Spinal cord (tissue), 10 donors: Measurements from ENCODE around the gene CDH2. TPM values are rescaled to one million over a fixed set of nuclear protein-coding genes. Genes with fewer than 3 reads are reported as not detected.

ENCODE experiments used
- DNase-seq, 6 donors: peaks; one replicate each; pipeline versions ENCODE4 v3.0.0 to v3.0.0-alpha.2; 2013 to 2015; ENCODE audit warnings: low spot score in 6 of 6, low read depth in 4 of 6
- H3K27ac ChIP-seq: one replicate; pipeline ENCODE4 v1.5.1; 2013; ENCODE audit warnings: low read depth, low read length, control low read depth
- H3K27me3 ChIP-seq: one replicate; pipeline ENCODE4 v1.6.1; 2013; ENCODE audit warnings: low read length; ENCODE audit not compliant: control insufficient read depth, insufficient read depth
- H3K36me3 ChIP-seq: one replicate; pipeline ENCODE4 v1.6.1; 2013; ENCODE audit warnings: low read length; ENCODE audit not compliant: control insufficient read depth, insufficient read depth
- H3K4me1 ChIP-seq: one replicate; pipeline ENCODE4 v1.6.1; 2013; ENCODE audit warnings: low read length; ENCODE audit not compliant: control insufficient read depth, insufficient read depth
- H3K4me3 ChIP-seq: one replicate; pipeline ENCODE4 v1.5.1; 2013; ENCODE audit warnings: low read depth, low read length, control low read depth
- H3K9me3 ChIP-seq: one replicate; pipeline ENCODE4 v1.6.1; 2013; ENCODE audit warnings: low read length; ENCODE audit not compliant: control insufficient read depth, insufficient read depth
- WGBS: methylation state at CpG from one replicate; pipeline ENCODE4 v1.1.5; 2013; ENCODE audit warnings: missing lambda C conversion rate; ENCODE audit not compliant: insufficient coverage; 5-methylcytosine and 5-hydroxymethylcytosine counted together
- polyA plus RNA-seq, 2 donors: library from polyadenylated mRNA; unstranded; fragments of 120-200 nt; gene quantifications; one replicate each; pipeline ENCODE4 v1.2.1, GENCODE V29; 2013; ENCODE audit not compliant: insufficient read length in 2 of 2
- total RNA-seq, 2 donors: library from RNA; depleted of rRNA in 1 of 2; stranded (reverse); fragments of 120-200 nt in 1 of 2; fragments of >200 nt in 1 of 2; gene quantifications; one replicate each; pipeline versions ENCODE4 v1.2.3 to v1.2.4, GENCODE V29; 2013 to 2014
- donor health status: healthy.

The CDH2 gene
- total and polyA plus RNA-seq, 4 donors = 58.9 to 142 (median 107) TPM

DNA sequence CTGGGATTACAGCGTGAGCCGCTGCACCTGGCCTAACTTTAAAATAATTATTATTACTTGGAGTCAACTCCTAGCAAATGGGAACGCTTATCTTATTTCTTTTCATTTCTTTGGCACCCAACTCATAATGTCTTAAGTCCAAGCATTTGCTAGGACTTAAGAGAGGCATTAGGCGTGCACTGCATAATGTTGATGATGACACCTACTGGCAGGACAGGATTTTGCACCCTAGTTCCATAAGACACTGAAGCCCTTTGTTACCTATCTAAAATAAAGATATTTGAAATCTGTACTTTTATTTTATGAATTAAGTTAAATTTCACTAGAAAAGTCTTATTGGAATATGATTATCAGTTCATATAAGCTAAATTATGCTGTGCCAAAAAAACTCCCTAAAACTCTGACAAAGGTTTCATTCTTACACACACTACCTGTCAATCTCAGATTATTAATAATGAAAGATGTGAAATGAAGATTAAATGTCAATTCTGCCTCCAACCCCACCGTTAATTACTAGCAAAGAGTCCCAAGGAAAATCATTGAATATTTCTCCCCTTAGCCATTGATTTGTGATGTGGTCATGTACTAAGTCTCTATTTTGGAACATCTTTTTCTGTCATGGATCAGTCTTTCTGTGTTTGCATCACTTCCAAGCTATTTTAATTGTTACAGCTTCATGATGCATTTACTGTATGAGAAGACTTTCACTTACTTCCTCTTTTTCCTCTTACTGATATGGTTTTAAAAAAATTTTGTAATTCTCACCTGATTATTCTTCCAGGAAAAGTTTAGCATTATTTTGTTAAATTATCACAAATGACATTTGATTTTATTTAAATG is 12.7 kb upstream of the CDH2 start:
- no CpG with 5 or more reads among the region's 5 CpGs for WGBS
- Histone ChIP-seq H3K27ac (no peak overlapping the region), H3K4me3 (no peak overlapping the region), H3K27me3 (no peaks in the 10 kb centered on the region), H3K36me3 (no peaks in the 10 kb centered on the region), H3K9me3 (peaks cover 3% of the 10 kb centered on the region), H3K4me1 (no peaks in the 10 kb centered on the region)
- peak in 1 of 6 donors; percentile 18 for DNase-seq

DNA sequence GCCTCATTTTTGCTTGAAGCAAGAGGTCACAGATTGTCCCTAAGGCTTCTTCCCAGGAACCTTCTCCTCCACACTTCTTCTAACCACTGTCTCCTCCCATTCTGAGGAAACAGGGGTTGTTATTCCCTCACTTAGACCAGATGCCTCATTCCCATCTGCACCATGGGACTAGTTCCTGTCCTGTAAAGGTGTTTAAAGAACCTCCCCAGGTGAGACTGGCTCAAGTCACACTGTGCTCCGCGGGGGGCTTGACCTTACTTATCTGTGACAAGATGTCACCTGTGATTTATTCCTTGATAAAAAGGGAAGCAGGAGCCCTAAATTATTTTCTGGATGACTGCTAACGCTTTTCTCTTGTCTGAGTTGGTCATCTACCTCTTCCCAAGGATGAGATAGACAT is 8.2 kb upstream of the CDH2 start:
- Histone ChIP-seq H3K27ac (no peak overlapping the region), H3K36me3 (no peaks in the 10 kb centered on the region), H3K4me1 (no peaks in the 10 kb centered on the region), H3K4me3 (no peak overlapping the region), H3K27me3 (no peaks in the 10 kb centered on the region), H3K9me3 (peaks cover 3% of the 10 kb centered on the region)
- WGBS = 93% methylated on average over 3 of the region's 3 CpGs
- DNase-seq = no peak

DNA sequence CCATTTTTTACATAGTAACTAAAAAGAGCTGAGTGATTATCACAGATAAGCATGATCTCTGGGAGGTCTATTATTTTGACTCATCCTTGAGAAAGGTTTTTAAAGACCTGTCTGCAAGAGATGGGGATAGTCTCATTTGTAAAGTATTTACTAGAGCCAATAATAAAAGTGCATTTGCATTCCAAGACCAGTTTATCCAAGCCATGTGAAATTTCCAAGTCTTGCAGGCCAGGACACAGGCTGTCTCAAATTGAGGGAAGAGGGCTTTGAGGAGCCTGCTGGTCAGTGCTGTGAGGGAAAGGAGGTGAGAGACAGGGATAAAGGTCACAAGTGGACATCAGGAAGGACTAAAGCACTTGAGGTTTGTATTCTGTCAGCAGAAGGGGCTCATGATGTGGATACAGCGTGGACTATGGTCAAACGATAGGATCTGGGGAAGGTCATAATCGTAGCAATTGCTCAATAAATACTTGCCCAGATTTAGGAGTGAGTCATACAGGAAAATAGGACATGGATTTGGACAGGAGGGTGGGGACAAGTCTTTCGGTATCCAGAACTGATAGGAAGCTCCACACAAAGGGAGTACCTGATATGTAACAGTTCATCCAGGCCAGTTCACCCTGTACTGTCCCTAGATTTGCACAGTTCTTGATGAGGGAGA is 6.6 kb upstream of the CDH2 start:
- WGBS = 91% methylated on average over 3 of the region's 4 CpGs
- no peak overlapping the region for H3K4me3 ChIP-seq
- no peak for DNase-seq
- H3K9me3 ChIP-seq = no peaks in the 10 kb centered on the region
- no peaks in the 10 kb centered on the region for H3K4me1 ChIP-seq
- no peaks in the 10 kb centered on the region for H3K27me3 ChIP-seq
- no peak overlapping the region for H3K27ac ChIP-seq
- H3K36me3 ChIP-seq = no peaks in the 10 kb centered on the region

DNA sequence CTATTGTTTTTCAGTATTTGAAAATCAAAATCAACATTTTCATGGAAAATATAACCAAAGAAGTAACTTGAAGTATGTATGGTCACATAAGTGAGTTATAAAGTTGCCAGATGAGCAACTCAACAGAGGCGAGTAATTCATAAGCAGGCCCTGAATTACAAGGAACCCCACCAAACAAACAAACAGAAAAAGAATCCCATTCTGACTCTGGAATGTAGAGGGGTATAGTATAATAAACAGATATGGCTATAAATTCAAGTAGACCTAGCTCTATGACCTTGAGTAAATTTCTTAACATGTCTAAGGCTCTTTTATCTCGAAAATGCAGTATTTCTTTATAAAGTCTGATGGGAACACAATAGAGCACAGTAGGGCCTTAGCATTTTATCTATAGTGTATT is 4.7 kb upstream of the CDH2 start:
- H3K27me3 ChIP-seq = no peaks in the 10 kb centered on the region
- no peak overlapping the region for H3K27ac ChIP-seq
- H3K36me3 ChIP-seq = no peaks in the 10 kb centered on the region
- H3K4me1 ChIP-seq = no peaks in the 10 kb centered on the region
- WGBS = no CpG with 5 or more reads among the region's 2 CpGs
- no peaks in the 10 kb centered on the region for H3K9me3 ChIP-seq
- no peak overlapping the region for H3K4me3 ChIP-seq
- DNase-seq = no peak

DNA sequence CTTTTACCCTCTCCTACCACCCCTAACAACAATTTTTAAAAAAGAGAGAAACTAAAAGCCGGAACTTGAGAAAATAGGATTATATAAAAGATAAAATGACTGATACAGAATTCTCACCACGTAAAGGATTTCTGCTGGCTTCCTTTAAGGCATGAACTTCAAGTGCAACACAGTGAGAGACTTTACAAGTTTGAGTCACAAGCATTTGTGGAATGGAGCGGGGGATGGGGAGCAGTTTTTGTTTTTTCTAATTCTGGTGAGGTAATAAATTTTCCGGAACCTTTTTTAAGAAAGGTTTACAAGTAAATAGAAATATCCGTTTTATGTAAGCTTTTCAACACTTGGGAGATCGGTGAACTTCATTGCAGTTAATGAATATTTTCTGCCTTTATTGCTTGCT is 1.8 kb upstream of the CDH2 start:
- peak overlapping the region; percentile 76 for H3K4me3 ChIP-seq
- DNase-seq = peak in 3 of 6 donors; percentile 42 to 68 (median 46)
- H3K27ac ChIP-seq = peak overlapping the region; percentile 84
- 20% methylated on average over 1 of the region's 6 CpGs for WGBS
- H3K36me3 ChIP-seq = no peaks in the 10 kb centered on the region
- H3K4me1 ChIP-seq = peaks cover 3% of the 10 kb centered on the region
- H3K9me3 ChIP-seq = no peaks in the 10 kb centered on the region
- no peaks in the 10 kb centered on the region for H3K27me3 ChIP-seq

DNA sequence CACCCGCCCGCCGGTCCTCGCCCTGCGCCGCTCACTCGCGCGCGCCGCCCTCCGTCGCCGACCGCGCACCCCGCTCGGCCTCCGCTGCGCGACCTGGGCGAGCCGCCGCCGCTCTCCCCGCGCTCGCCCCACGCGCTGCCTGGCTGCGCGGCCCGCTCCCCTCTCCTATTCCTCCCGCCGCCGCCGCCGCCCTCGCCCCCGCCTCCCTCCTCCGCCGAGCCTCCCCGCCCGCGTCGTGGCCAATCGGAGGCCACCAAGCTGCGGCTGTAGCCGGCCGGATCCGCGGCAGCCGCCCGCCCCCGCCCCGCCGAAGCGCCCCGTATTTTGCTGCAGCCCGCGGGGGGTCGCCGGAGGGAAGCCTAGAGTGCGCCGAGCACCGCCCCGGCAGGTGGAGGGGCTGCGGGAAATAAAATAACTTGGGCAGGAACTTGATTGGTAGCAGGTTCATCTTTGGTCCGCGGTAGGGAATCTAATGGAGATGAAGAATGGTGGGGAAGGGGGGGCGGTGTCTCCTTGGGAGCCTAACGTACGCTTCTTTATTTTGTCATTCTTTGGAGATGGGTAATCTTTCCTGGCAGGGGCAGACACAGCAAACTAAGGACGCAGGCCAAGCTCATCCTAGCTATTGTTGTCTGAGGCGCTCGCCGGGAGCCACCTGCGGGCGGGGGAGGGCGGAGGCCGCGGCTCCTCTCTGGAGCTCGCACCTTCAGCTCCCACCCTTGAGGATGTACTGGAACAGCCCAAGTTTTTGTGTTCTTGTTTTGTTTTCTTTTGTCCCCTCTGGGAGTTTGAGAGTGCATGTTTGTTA is 1.1 kb upstream of the CDH2 start:
- H3K9me3 ChIP-seq = no peaks in the 10 kb centered on the region
- H3K27ac ChIP-seq = peak overlapping the region; percentile 84
- WGBS = under 1% methylated on average over 81 of the region's 83 CpGs
- H3K36me3 ChIP-seq = no peaks in the 10 kb centered on the region
- H3K4me3 ChIP-seq = peak overlapping the region; percentile 76
- no peaks in the 10 kb centered on the region for H3K27me3 ChIP-seq
- H3K4me1 ChIP-seq = peaks cover 3% of the 10 kb centered on the region
- peak in 5 of 6 donors; percentile 48 to 96 (median 82) for DNase-seq

DNA sequence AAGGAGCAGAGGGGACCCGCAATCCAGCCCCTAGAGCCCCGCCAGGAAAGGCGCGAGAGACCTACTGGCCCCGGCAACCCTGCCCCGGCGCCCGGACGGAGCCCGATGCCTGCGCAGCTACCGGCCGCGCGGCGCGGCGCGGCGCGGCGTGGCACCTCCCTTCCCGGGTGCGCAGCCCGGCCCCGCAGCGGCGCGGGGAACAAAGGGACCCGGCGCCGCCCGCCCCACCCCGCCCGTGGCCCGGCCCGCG is 307 bp downstream of the CDH2 start:
- peaks cover 3% of the 10 kb centered on the region for H3K4me1 ChIP-seq
- peak overlapping the region; percentile 80 for H3K4me3 ChIP-seq
- H3K27ac ChIP-seq = peak overlapping the region; percentile 92
- no peak for DNase-seq
- H3K36me3 ChIP-seq = no peaks in the 10 kb centered on the region
- no peaks in the 10 kb centered on the region for H3K27me3 ChIP-seq
- H3K9me3 ChIP-seq = no peaks in the 10 kb centered on the region
- WGBS = under 1% methylated on average over 38 of the region's 38 CpGs

DNA sequence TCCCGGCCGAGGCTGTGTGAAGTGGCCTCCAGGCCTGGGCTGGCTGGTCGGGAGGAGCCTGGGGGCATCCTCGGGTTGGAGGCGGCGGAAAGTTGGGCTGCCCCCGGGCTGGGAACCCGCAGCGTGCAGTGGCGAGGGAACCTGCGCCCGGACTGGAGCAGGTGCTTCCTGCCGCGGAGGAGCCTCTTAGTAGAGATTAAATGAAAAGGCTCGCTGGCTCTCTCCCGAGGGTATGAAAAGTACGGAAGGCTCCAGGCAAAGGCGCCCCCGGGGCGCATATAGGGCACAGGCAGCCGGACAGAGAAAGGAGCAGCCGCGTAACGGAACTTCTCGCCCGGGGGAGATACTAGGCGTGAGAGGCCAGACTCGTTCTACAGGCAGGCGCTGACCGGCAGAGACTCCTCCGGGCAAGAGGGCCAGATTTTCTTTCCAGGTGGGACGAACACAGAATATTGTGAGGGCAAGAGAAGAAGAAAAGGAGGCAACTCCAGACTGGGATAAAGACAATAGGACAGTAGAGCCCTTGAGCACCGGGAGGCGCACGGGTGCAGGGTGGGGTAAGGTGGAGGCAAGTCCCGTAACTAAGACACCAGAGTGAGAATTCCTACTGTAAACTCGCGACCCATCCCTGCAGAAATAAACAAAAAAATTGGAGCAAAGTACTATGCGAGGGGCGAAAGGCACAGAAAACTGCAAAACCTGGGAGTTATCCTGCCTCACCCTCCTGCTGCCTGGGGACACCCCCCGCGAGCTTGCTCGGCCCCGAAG is 816 bp downstream of the CDH2 start:
- Histone ChIP-seq H3K27me3 (no peaks in the 10 kb centered on the region), H3K4me1 (peaks cover 3% of the 10 kb centered on the region), H3K9me3 (no peaks in the 10 kb centered on the region), H3K36me3 (no peaks in the 10 kb centered on the region), H3K27ac (peak overlapping the region; percentile 92), H3K4me3 (peak overlapping the region; percentile 80)
- peak in 3 of 6 donors; percentile 35 to 79 (median 76) for DNase-seq
- WGBS = under 1% methylated on average over 38 of the region's 44 CpGs
